GM11168 (cell line): ENCODE data around the gene CLIP2.
"Not testable (repeated sequence)": the region's sequence is repeated elsewhere in the genome, so short reads cannot be mapped to it uniquely, and the experiment has no call there.

Source experiments
- in situ Hi-C: fragments of 300-500 bp; cut with MboI; formaldehyde crosslinking; loops from one replicate; pipeline ENCODE4 v1.12.0; 2022; ENCODE audit warnings: low sequenced_read_pairs; ENCODE audit not compliant: unreplicated experiment

The CLIP2 gene

DNA sequence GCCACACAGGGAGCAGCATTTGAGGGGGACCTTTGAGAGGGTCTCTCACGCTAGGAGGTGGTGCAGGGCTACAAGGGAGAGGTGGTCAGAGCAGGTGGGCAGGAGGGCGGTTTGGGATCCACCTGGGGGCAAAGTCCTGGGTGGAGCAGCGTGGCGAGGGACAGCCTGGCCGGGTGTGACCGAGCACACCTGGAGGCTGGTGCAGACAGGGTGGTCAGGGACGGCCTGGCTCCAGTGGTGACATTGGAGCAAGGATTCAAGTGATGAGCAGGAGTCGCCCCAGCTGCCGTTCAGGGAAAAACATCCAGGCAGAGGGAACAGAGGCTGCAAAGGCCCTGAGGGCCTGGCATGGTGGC, 36.0 kb downstream of the CLIP2 start:
- in situ Hi-C loops: no loop called here

DNA sequence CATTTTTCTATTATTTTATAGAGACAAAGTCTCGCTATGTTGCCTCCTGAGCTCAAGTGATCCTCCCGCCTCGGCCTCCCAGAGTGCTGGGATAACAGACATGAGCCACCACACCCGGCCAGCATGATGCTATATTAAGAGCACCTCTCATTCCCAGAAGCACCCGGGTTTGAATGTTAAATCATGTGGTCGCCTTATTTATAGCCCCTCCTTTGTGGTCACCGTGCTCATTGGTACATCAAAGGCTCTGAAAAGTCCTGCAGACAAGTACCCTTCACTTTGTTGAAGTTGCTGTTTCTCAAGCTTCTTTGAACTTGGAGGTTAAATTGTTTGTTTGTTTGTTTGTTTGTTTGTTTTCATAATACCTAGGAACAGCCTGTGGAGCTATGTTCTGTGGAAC, 40.0 kb downstream of the CLIP2 start:
- in situ Hi-C loops: no loop called here

DNA sequence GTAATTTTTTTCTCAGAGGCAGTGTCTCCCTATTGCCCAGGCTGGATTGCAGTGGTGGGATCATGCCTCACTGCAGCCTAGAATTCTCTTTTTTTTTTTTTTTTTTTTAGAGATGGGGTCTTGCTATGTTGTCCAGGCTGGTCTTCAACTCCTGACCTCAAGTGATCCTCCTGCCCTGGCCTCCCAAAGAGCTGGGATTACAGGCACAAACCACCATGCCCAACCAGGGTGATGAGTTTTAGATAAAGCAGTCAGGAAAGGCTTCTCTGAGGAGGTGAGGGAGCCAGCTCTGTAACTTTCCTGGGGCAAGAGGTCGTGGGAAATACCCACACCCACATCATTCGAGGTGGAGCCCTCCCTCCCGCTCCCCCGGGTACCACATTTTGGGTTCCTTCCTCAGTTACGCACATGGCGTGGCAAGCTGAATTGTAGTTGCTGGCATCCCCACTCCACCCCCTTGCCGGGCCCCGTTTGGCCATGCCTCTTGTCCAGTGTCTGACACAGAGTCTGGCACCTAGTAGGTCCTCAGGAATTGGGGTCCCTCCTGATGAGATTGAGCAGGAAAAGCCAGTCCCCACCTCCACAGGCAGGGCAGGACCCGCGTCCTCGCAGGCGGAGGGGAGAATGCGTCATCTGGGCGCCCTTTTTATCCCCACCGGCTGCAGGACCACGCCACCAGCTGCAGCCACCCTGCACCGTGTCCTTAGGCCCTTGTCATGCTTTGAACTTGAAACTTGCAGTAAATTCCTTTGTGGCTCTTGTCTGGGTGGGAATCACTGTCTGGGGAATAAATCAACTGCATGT, 43.4 kb downstream of the CLIP2 start:
- in situ Hi-C loops: no loop called here

DNA sequence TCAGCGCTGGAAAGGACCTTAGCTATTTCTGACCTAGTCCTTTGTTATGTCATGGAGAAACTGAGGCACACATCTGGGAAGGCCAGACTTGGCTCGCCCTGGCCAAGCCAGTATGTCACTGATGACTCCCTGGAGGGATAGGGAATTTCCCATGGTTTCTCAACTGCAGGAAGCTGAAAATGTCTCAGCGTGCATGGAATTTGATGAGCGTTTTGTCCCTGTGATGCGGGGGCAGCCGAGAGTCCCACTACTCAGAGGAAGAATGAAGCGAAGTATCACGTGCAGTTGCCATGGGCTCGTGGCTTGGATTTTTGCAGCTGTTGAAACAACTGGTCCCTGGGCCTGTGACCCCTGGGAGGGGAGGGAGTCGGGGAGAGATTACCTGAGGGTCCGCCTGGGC, 44.8 kb downstream of the CLIP2 start:
- in situ Hi-C loops: no loop called here

DNA sequence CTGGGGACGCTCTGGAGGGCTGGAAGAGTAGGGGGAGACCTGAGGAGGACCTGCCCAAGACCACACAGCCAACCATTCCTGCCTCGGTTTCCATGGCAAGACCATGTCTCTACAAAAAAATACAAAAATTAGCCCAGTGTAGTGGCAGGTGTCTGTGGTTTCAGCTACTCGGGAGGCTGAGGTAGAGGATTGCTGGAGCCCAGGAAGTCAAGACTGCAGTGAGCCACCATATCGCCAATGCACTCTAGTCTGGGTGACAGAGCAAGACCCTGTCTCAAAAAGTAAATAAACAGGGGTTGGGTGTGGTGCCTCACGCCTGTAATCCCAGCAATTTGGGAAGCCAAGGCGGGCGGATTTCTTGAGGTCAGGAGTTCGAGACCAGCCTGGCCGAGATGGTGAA, 48.7 kb downstream of the CLIP2 start:
- in situ Hi-C loops: no loop called here

DNA sequence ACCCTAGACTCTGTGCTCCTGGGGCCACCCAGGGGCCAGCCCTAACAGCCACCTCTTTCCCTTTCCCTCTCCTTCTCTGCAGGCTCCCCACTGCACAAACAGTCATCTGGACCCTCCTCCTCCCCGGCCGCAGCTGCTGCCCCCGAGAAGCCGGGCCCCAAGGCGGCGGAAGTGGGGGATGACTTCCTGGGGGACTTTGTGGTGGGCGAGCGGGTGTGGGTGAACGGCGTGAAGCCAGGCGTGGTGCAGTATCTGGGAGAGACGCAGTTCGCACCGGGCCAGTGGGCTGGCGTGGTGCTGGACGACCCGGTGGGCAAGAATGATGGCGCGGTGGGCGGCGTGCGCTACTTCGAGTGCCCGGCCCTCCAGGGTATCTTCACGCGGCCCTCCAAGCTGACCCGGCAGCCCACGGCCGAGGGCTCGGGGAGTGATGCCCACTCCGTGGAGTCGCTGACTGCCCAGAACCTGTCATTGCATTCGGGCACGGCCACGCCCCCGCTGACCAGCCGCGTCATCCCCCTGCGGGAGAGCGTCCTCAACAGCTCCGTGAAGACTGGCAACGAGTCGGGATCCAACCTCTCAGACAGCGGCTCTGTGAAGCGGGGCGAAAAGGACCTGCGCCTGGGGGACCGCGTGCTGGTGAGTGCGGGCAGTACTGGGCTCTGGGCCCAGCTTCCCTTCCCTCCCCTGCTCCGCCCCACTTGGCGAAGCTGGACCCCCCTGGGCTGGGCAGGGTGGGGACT, 49.3 kb downstream of the CLIP2 start:
- in situ Hi-C loops: no loop called here

DNA sequence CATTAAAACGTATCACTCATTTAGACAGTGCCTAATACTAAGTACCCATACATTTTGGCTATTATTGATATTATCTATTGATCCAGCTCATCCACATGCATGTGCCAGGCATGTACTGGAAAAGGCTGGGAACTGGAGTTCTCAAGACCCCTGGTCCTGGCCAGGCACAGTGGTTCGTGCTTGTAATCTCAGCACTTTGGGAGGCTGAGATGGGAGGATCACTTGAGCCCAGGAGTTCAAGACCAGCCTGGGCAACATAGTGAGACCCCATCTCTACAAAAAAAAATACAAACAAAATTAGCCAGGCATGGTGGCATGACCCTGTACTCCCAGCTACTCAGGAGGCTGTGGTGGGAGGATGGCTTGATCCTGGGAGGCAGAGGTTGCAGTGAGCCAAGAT, 50.4 kb downstream of the CLIP2 start:
- in situ Hi-C loops: not testable (repeated sequence)

DNA sequence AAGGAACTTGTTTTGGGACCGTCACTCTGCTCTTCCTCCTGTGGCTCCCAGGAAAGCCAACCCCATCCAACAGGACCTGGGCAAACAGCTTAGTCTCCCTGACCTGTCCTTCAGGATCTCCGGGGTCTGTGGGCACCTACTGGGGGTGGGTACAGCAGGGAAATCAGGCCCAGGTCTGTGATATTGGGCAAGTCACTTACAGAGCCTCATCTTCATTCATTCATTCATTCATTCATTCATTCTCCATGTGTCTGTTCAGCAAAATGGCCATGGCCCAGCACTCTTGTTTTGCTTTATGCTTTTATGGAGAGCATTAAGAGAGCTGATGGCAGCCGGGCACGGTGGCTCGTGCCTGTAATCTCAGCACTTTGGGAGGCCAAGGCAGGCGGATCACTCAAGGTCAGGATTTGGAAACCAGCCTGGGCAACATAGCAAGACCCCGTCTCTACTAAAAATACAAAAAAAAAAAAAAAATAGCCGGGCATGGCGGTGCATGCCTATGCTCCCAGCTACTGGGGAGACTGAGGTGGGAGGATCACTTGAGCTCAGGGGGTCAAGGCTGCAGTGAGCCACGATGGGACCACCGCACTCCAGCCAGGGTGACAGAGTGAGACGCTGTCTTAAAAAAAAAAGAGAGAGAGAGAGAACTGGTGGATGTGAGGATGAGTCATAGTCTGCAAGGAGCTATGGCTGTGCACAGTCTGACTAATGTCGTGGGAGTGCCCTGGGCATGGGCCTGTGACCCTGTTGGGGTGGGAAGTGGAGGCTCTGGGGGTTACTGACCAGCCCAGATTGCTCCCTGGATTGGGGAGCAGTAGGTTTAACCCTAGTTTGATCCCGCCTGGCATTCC, 54.3 kb downstream of the CLIP2 start:
- in situ Hi-C loops: no loop called here

DNA sequence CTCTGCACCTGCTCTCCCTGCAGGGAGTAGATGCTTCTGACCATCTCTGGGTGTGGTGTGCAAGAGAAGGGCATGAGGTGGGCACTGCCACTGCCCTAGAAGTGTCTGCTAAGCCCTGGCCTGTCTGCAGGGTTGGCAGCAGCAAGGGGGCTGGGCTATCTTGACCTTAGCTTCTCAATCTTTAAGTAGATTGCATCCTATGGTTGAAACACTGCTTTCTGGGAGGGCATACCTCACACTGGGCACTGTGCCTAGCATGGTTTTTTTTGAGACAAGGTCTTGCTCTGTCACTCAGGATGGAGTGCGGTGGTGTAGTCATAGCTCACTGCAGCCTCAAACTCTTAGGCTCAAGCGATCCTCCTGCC, 54.9 kb downstream of the CLIP2 start:
- in situ Hi-C loops: no loop called here

DNA sequence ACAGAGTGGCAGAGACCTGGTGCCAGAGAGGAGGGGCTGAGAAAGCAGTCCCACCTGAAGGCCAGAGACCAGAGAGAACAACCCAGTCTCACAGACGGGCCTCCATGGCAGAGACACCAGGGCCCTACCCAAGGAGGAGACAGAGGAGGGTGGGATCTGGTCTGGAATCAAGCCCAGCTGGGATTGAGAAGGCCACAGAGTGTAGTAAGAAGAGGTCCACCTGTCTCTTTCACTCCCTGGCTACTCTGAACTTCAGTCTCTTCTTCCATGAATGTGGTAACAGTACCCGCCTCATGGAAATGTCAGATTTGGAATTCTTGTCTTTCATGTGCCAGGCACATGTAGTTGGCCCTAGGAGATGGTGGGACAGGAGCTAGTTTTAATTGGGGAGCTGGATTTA, 55.6 kb downstream of the CLIP2 start:
- in situ Hi-C loops: no loop called here

DNA sequence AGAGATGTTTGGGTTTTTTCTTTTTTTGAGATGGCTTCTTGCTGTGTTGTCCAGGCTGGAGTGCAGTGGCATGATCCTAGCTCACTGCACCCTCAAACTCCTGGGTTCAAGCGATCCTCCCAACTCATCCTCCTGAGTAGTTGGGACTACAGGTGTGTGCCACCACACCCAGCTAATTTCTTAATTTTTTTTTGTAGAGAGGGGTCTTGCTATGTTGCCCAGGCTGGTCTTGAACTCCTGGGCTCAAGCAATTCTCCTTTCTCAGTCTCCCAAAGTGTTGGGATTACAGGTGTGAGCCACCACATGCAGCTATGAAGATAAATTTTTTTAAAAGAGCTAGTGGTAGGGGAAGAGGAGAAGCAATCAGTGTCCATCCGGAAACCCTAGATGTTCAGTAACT, 56.8 kb downstream of the CLIP2 start:
- in situ Hi-C loops: no loop called here

DNA sequence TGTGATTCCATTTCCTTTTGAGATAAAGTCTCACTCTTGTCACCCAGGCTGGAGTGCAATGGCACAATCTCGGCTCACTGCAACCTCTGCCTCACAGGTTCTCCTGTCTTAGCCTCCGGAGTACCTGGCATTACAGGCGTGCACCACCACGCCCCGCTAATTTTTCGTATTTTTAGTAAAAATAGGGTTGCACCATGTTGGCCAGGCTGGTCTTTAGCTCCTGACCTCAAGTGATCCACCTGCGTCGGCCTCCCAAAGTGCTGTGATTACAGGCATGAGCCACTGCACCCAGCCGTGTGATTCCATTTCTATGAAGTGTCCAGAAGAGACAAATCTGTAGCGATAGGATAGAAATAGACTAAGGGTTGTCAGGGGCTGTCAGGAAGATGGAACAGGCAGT, 60.4 kb downstream of the CLIP2 start:
- in situ Hi-C loops: no loop called here

DNA sequence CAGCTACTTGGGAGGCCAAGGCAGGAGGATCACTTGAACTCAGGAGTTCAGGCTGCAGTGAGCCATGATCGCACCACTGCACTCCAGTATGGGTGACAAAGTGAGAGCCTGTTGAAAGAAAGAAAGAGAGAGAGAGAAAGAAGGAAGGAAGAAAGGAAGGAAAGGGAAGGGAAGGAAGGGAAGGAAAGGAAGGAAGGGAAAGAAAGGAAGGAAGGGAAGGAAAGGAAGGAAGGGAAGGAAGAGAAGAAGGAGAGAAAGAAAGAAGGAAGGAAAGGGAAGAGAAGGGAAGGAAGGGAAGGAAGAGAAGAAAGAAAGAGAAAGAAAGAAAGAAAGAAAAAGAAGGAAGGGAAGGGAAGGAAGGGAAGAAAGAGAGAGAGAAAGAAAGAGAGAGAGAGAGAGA, 61.5 kb downstream of the CLIP2 start:
- in situ Hi-C loops: no loop called here

DNA sequence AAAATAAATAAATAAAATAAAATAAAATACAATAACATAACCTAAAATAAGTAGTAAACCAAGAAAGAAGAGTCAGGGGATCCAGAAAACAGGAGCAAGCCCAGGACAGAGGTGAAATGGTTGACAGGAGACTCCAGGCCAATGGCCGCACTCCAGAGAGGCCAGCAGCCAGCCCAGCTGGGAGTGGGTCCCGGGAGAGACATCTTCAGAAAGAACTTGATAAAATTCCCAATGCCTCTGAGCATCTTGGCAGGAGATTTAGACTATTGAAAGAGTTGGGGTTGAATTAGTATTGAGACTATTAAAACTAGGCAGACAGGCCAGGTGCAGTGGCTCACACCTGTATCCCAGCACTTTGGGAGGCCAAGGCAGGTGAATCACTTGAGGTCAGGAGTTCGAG, 62.6 kb downstream of the CLIP2 start:
- in situ Hi-C loops: no loop called here

DNA sequence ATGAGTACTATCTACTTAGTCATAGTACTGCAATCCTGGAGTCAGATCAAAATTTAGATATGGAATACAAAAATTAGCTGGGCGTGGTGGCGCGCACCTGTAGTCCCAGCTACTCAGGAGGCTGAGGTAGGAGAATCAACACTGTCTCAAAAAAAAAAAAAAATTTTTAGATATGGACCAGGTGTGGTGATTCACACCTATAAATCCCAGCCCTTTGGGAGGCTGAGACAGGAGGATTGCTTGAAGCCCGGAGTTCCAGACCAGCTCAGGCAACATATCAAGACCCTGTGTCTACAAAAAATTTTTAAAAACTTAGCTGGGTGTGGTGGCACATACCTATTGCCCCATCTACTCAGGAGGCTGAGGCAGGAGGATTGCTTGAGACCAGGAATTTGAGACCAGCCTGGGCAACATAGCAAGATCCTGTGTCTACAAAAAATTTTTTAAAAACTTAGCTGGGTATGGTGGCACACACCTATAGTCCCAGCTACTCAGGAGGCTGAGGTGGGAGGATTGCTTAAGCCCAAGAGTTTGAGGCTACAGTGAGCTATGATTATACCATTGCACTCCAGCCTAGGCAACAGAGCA, 63.4 kb downstream of the CLIP2 start:
- in situ Hi-C loops: not testable (repeated sequence)

DNA sequence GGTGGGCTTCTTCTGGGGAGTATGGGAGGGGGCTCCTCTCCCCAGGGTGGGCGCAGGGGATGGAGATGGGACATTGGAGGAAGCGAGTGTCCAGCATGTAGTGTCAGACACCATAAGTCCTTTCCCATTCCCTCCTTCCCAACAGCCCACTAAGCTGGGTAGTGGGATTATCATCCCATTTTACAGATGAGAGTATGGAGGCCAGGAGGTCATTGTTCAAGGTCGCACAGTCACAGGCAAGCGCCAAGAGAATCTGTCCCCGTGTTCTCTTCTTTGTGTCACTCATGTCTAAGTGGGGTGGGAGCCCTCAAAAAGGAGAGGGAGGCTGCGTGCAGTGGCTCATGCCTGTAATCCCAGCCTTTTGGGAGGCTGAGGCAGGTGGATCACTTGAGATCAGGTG, 64.8 kb downstream of the CLIP2 start:
- in situ Hi-C loops: no loop called here

DNA sequence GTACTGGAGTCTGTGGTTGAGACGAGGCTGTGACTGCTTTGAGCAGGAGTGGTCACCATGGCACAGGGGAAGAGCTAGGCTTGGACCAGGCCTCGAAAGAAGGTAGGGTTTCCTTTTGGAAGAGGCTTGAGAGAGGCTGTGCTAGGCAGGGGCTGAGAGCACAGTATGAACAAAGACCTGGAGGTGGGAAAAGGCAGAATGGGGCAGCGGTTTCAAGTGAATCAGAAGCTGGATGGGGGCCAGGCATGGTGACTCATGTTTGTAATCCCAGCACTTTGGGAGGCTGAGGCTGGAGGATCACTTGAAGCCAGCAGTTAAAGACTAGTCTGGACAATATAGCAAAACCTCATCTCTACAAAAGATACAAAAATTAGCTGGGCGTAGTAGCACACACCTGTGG, 65.9 kb downstream of the CLIP2 start:
- in situ Hi-C loops: no loop called here

DNA sequence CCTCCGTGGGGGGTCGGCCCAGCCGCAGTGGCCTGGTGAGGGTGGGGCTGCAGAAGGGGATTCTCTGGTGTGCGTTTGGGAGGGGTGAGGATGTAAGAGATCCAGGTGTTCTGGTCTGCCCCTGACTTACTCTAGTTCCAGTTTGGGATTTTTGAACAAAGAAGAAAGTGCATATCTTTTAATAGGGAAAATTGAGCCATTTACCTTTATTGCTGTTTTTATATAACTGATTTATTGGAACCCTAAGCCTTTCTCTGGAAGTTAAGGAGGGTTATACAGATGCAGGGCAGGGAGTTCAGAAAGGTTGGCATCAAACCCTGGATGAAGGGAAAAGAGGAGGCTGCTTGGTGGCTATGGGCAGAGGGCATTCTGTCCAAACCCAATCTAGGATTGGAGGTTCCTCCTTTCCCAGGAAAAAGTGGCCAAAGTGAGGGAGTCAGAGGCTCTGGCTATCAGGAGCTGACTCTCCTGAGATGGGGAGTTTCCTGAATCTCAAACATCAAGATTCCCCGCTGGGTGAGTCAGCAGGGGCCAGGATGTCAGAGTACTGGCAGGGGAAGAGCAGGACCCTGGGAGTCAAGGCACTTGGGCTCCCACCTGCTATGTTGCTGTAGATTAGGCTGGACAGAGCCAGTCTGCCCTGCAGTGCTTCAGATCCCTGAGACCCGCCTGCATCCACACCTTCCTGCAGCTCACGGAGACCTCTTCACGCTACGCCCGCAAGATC, 67.5 kb downstream of the CLIP2 start:
- in situ Hi-C loops: no loop called here

DNA sequence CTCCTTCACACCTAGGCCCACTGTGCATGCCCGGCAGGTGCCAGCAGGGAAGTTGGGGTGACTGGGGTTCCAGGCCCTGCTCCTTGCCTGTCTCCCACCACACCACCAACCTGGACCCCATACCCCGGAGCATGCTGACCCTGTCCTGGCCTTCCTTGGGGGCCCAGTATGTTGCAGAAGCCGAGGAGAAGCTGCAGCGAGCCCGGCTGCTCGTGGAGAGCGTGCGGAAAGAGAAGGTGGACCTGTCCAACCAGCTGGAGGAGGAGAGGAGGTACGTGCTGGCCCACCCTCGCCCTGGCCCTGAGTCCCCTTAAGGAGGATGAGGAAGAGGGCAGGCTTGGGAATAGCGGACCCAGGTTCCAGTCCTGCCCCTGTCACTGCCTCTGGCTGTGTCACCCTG, 70.8 kb downstream of the CLIP2 start:
- in situ Hi-C loops: no loop called here

DNA sequence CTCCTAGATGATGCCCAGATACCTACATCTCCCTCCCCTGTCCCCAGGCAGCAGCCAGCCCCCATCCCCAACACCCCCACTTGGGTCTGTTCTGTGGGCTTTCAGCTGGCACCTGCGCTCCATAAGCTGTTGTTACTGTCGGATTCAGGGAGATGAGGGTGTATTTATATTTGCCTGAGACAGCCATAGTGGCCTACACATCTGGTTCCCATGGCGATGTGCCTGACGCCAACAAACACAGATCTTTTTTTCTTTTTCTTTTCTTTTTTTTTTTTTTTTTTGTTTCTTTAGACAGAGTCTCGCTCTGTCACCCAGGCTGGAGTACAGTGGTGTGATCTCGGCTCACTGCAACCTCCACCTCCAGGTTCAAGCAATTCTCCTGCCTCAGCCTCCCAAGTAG, 73.1 kb downstream of the CLIP2 start:
- in situ Hi-C loops: no loop called here
